Activated naive CD4-positive, alpha-beta T cell treated with anti-CD3 and anti-CD28 coated beads, Interleukin-2, amount 10 ng/mL, durations not matched to agents 7 days and 5 days (primary cell): ENCODE data around the gene THRB.

ENCODE experiments used
- CTCF ChIA-PET: fragments of 350-600 bp; sonication (Branson Sonifier 250); formaldehyde crosslinking; loops from one replicate; lab custom pipeline; 2021; ENCODE audit warnings: antibody characterized with exemption; lab: Charles Lee
- DNase-seq: peaks from one replicate; pipeline ENCODE4 v3.0.0-alpha.2; 2020
- H3K27ac Mint-ChIP-seq: one replicate; pipeline ENCODE4 v1.8.0; 2021; ENCODE audit warnings: mild to moderate bottlenecking, moderate library complexity, mixed read lengths
- H3K27me3 Mint-ChIP-seq: one replicate; pipeline ENCODE4 v1.8.0; 2021; ENCODE audit warnings: mild to moderate bottlenecking, mixed read lengths
- H3K36me3 Mint-ChIP-seq: one replicate; pipeline ENCODE4 v1.8.0; 2021; ENCODE audit warnings: mixed read lengths
- H3K4me1 Mint-ChIP-seq: one replicate; pipeline ENCODE4 v1.8.0; 2021; ENCODE audit warnings: mixed read lengths
- H3K4me3 Mint-ChIP-seq: one replicate; pipeline ENCODE4 v1.8.0; 2021; ENCODE audit warnings: mild to moderate bottlenecking, moderate library complexity, mixed read lengths
- H3K9me3 Mint-ChIP-seq: one replicate; pipeline ENCODE4 v1.8.0; 2021; ENCODE audit warnings: mixed read lengths

The THRB gene

GRCh38 chr3:24264748-24265158 is 229.9 kb downstream of the THRB start:
- Mint-ChIP-seq H3K4me1 (no peaks in the 10 kb centered on the region), H3K9me3 (no peaks in the 10 kb centered on the region), H3K27ac (no peak overlapping the region), H3K4me3 (no peak overlapping the region), H3K27me3 (peaks cover 13% of the 10 kb centered on the region), H3K36me3 (no peaks in the 10 kb centered on the region)
- CTCF ChIA-PET, result interaction anchor here (0.6 to 1.4 kb wide), 6 partner anchors 9 to 433 kb away, joined by 3 to 4 read pairs (median 3); no protein-coding TSS in a partner anchor
- no peak for DNase-seq

GRCh38 chr3:24264011-24264410 is 230.6 kb downstream of the THRB start:
- no peaks in the 10 kb centered on the region for H3K36me3 Mint-ChIP-seq
- no peak overlapping the region for H3K4me3 Mint-ChIP-seq
- CTCF ChIA-PET, result interaction anchor here (0.7 to 1.4 kb wide), 6 partner anchors 9 to 432 kb away, joined by 3 to 4 read pairs (median 4); no protein-coding TSS in a partner anchor
- no peaks in the 10 kb centered on the region for H3K4me1 Mint-ChIP-seq
- no peak overlapping the region for H3K27ac Mint-ChIP-seq
- DNase-seq, result no peak
- no peaks in the 10 kb centered on the region for H3K9me3 Mint-ChIP-seq
- peaks cover 13% of the 10 kb centered on the region for H3K27me3 Mint-ChIP-seq

GRCh38 chr3:24263069-24263668 is 231.5 kb downstream of the THRB start:
- CTCF ChIA-PET, result interaction anchor here (0.7 to 1.1 kb wide), 3 partner anchors 10 to 428 kb away, joined by 3 to 4 read pairs (median 4); no protein-coding TSS in a partner anchor
- no peak for DNase-seq
- H3K4me1 Mint-ChIP-seq, result no peaks in the 10 kb centered on the region
- H3K9me3 Mint-ChIP-seq, result no peaks in the 10 kb centered on the region
- no peak overlapping the region for H3K27ac Mint-ChIP-seq
- peaks cover 13% of the 10 kb centered on the region for H3K27me3 Mint-ChIP-seq
- no peak overlapping the region for H3K4me3 Mint-ChIP-seq
- no peaks in the 10 kb centered on the region for H3K36me3 Mint-ChIP-seq

GRCh38 chr3:24261521-24261920 is 233.1 kb downstream of the THRB start:
- H3K27ac Mint-ChIP-seq, result no peak overlapping the region
- no peaks in the 10 kb centered on the region for H3K4me1 Mint-ChIP-seq
- H3K4me3 Mint-ChIP-seq, result no peak overlapping the region
- H3K27me3 Mint-ChIP-seq, result peaks cover 11% of the 10 kb centered on the region
- DNase-seq, result no peak
- no peaks in the 10 kb centered on the region for H3K36me3 Mint-ChIP-seq
- CTCF ChIA-PET, result no interaction called here
- no peaks in the 10 kb centered on the region for H3K9me3 Mint-ChIP-seq

GRCh38 chr3:24259901-24260512 is 234.6 kb downstream of the THRB start:
- H3K4me1 Mint-ChIP-seq, result no peaks in the 10 kb centered on the region
- DNase-seq, result no peak
- no peak overlapping the region for H3K27ac Mint-ChIP-seq
- H3K9me3 Mint-ChIP-seq, result no peaks in the 10 kb centered on the region
- H3K27me3 Mint-ChIP-seq, result peaks cover 5% of the 10 kb centered on the region
- H3K4me3 Mint-ChIP-seq, result no peak overlapping the region
- CTCF ChIA-PET, result no interaction called here
- no peaks in the 10 kb centered on the region for H3K36me3 Mint-ChIP-seq

GRCh38 chr3:24258727-24259600 is 235.7 kb downstream of the THRB start:
- no peak for DNase-seq
- Mint-ChIP-seq H3K9me3 (no peaks in the 10 kb centered on the region), H3K36me3 (no peaks in the 10 kb centered on the region), H3K27ac (no peak overlapping the region), H3K4me1 (no peaks in the 10 kb centered on the region), H3K27me3 (no peaks in the 10 kb centered on the region), H3K4me3 (no peak overlapping the region)
- CTCF ChIA-PET, result no interaction called here

- no peaks in the 10 kb centered on the region for H3K27me3 Mint-ChIP-seq
- H3K36me3 Mint-ChIP-seq, result no peaks in the 10 kb centered on the region
- no peak overlapping the region for H3K27ac Mint-ChIP-seq
- CTCF ChIA-PET, result no interaction called here
- no peaks in the 10 kb centered on the region for H3K9me3 Mint-ChIP-seq
- no peak for DNase-seq
- no peaks in the 10 kb centered on the region for H3K4me1 Mint-ChIP-seq
- no peak overlapping the region for H3K4me3 Mint-ChIP-seq
Observed at GRCh38 chr3:24258260-24258659, 236.4 kb downstream of the THRB start.

- no peaks in the 10 kb centered on the region for H3K9me3 Mint-ChIP-seq
- no peak overlapping the region for H3K27ac Mint-ChIP-seq
- no peak overlapping the region for H3K4me3 Mint-ChIP-seq
- peaks cover 2% of the 10 kb centered on the region for H3K27me3 Mint-ChIP-seq
- CTCF ChIA-PET, result no interaction called here
- DNase-seq, result no peak
- no peaks in the 10 kb centered on the region for H3K4me1 Mint-ChIP-seq
- H3K36me3 Mint-ChIP-seq, result no peaks in the 10 kb centered on the region
Observed at GRCh38 chr3:24255414-24255813, 239.2 kb downstream of the THRB start.

GRCh38 chr3:24254649-24255048 is 240.0 kb downstream of the THRB start:
- DNase-seq, result no peak
- Mint-ChIP-seq H3K9me3 (no peaks in the 10 kb centered on the region), H3K36me3 (no peaks in the 10 kb centered on the region), H3K4me3 (no peak overlapping the region), H3K27ac (no peak overlapping the region), H3K27me3 (peaks cover 4% of the 10 kb centered on the region), H3K4me1 (no peaks in the 10 kb centered on the region)
- CTCF ChIA-PET, result no interaction called here

GRCh38 chr3:24253336-24253735 is 241.3 kb downstream of the THRB start:
- Mint-ChIP-seq H3K4me3 (no peak overlapping the region), H3K36me3 (no peaks in the 10 kb centered on the region), H3K9me3 (no peaks in the 10 kb centered on the region), H3K4me1 (no peaks in the 10 kb centered on the region), H3K27me3 (peaks cover 4% of the 10 kb centered on the region), H3K27ac (no peak overlapping the region)
- CTCF ChIA-PET, result no interaction called here
- DNase-seq, result no peak

GRCh38 chr3:24249523-24249922 is 245.1 kb downstream of the THRB start:
- Mint-ChIP-seq H3K9me3 (no peaks in the 10 kb centered on the region), H3K27ac (no peak overlapping the region), H3K4me3 (no peak overlapping the region), H3K4me1 (no peaks in the 10 kb centered on the region), H3K27me3 (peaks cover 4% of the 10 kb centered on the region), H3K36me3 (no peaks in the 10 kb centered on the region)
- DNase-seq, result no peak
- CTCF ChIA-PET, result no interaction called here

- DNase-seq, result no peak
- H3K36me3 Mint-ChIP-seq, result no peaks in the 10 kb centered on the region
- no peak overlapping the region for H3K4me3 Mint-ChIP-seq
- no peaks in the 10 kb centered on the region for H3K27me3 Mint-ChIP-seq
- no peak overlapping the region for H3K27ac Mint-ChIP-seq
- no peaks in the 10 kb centered on the region for H3K4me1 Mint-ChIP-seq
- H3K9me3 Mint-ChIP-seq, result no peaks in the 10 kb centered on the region
- CTCF ChIA-PET, result no interaction called here
Observed at GRCh38 chr3:24245056-24245455, 249.6 kb downstream of the THRB start.

- Mint-ChIP-seq H3K36me3 (no peaks in the 10 kb centered on the region), H3K27ac (no peak overlapping the region), H3K4me1 (no peaks in the 10 kb centered on the region), H3K9me3 (no peaks in the 10 kb centered on the region), H3K27me3 (no peaks in the 10 kb centered on the region), H3K4me3 (no peak overlapping the region)
- no peak for DNase-seq
- CTCF ChIA-PET, result no interaction called here
Observed at GRCh38 chr3:24244491-24244890, 250.2 kb downstream of the THRB start.

GRCh38 chr3:24242012-24242698 is 252.5 kb downstream of the THRB start:
- Mint-ChIP-seq H3K27ac (no peak overlapping the region), H3K9me3 (no peaks in the 10 kb centered on the region), H3K27me3 (no peaks in the 10 kb centered on the region), H3K4me1 (no peaks in the 10 kb centered on the region), H3K4me3 (no peak overlapping the region), H3K36me3 (no peaks in the 10 kb centered on the region)
- no peak for DNase-seq
- CTCF ChIA-PET, result no interaction called here
